ENCODE measurements around the gene EPS8L3.

Gene EPS8L3

DNA sequence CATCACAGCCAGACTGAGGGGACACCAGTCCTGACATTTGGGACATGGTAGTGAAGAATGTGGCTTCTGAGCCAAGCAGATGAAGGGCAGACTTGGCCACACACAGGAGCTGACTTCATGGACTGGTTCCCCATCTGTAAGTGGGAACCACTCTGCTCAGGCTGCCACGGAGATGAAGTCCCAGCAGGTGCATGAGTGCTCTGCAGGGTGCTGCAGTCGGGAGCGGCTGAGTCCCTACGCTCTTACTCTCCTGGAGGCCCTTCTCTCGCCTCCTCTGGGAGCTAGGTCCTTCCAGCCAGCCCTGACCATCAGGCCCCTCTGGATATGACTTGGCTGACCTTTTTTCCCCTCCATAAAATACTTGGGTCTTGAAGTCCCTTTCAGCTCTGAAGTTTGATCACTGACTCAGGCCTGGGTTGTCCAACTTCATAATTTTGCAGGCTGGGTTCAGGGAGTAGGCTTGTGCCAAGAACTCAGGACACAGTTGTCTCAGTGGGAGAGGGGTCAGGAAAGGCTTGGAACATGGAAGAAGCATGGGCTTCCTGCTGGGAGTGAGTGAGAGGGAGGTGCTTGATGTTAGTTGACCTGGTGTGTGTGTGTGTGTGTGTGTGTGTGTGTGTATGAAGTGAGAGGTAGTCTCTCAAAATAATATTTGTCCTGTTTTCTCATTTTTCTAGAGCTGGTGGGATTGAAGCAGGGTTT lies 21.0 kb upstream of the EPS8L3 start:
- H3K9ac ChIP-seq (ENCODE audit: low read length): no peak overlapping the region
- no peak overlapping the region for H3K4me3 ChIP-seq (ENCODE audit: low read length)
- H3K36me3 ChIP-seq (ENCODE audit: control insufficient read depth, low read depth, low read length): no peaks in the 10 kb centered on the region
- H3K4me1 ChIP-seq (ENCODE audit: control insufficient read depth, low read depth, low read length): peaks cover 10% of the 10 kb centered on the region
- no peaks in the 10 kb centered on the region for H3K27me3 ChIP-seq (ENCODE audit: control insufficient read depth, insufficient read depth, low read length)
- H3K9me3 ChIP-seq (ENCODE audit: control insufficient read depth, low read depth, low read length): peaks cover 10% of the 10 kb centered on the region
- H3K27ac ChIP-seq (ENCODE audit: low read length): no peak overlapping the region

DNA sequence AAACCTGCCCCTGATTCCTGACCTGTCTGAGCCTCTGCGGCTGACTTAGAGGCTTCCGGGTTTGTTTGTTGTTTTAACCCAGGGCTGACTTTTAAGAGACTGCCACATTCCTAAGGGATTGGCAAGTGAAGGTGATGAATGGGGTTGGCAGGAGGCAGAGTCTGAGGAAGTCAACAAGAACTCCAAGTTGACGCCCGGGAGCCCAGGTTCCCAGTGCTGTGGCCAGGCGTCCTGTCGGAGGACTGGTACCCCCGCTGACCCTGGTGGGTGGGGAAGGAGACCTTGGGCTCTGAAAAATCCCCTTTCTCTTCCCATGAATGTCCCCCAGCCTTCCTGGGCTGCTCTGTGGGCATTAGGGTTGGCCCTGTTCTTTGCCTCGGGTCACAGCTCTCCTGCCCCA lies 19.7 kb upstream of the EPS8L3 start:
- H3K9ac ChIP-seq (ENCODE audit: low read length): no peak overlapping the region
- H3K27me3 ChIP-seq (ENCODE audit: control insufficient read depth, insufficient read depth, low read length): no peaks in the 10 kb centered on the region
- no peak overlapping the region for H3K27ac ChIP-seq (ENCODE audit: low read length)
- H3K36me3 ChIP-seq (ENCODE audit: control insufficient read depth, low read depth, low read length): no peaks in the 10 kb centered on the region
- H3K9me3 ChIP-seq (ENCODE audit: control insufficient read depth, low read depth, low read length): peaks cover 10% of the 10 kb centered on the region
- peaks cover 10% of the 10 kb centered on the region for H3K4me1 ChIP-seq (ENCODE audit: control insufficient read depth, low read depth, low read length)
- H3K4me3 ChIP-seq (ENCODE audit: low read length): no peak overlapping the region

DNA sequence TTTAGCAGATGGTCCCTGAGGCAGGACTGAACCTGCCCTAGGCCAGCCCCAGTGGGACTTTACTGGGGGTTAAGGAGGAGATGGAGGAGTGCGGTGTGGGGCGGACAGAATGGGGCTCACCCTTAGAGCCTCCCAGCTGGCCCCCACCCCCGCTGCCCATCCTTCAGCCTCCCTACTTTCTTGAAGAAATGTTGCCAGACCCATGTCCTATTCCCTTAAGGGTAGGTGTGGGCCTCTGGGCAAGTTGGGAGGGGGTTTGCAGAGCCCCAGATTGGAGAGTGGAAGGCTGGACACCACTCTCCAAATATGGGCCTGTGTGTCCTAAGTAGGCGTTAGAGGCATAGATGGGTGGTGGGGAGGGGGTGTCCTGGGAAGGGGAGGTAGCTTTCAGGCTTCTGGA lies 19.2 kb upstream of the EPS8L3 start:
- Histone ChIP-seq H3K27ac (ENCODE audit: low read length) (no peak overlapping the region), H3K9ac (ENCODE audit: low read length) (no peak overlapping the region), H3K27me3 (ENCODE audit: control insufficient read depth, insufficient read depth, low read length) (no peaks in the 10 kb centered on the region)

GRCh38 chr1:109782514-109782913 lies 18.8 kb upstream of the EPS8L3 start:
- Histone ChIP-seq H3K36me3 (ENCODE audit: control insufficient read depth, low read depth, low read length) (no peaks in the 10 kb centered on the region), H3K4me3 (ENCODE audit: low read length) (no peak overlapping the region), H3K27ac (ENCODE audit: low read length) (no peak overlapping the region), H3K9me3 (ENCODE audit: control insufficient read depth, low read depth, low read length) (peaks cover 10% of the 10 kb centered on the region), H3K27me3 (ENCODE audit: control insufficient read depth, insufficient read depth, low read length) (no peaks in the 10 kb centered on the region), H3K9ac (ENCODE audit: low read length) (no peak overlapping the region), H3K4me1 (ENCODE audit: control insufficient read depth, low read depth, low read length) (peaks cover 10% of the 10 kb centered on the region)

More for the DNA sequence above, 19.2 kb upstream of the EPS8L3 start:
- Histone ChIP-seq H3K36me3 (ENCODE audit: control insufficient read depth, low read depth, low read length) (no peaks in the 10 kb centered on the region), H3K9me3 (ENCODE audit: control insufficient read depth, low read depth, low read length) (peaks cover 10% of the 10 kb centered on the region), H3K4me1 (ENCODE audit: control insufficient read depth, low read depth, low read length) (peaks cover 10% of the 10 kb centered on the region), H3K4me3 (ENCODE audit: low read length) (no peak overlapping the region)

GRCh38 chr1:109781806-109782205 lies 18.1 kb upstream of the EPS8L3 start:
- Histone ChIP-seq H3K27ac (ENCODE audit: low read length) (no peak overlapping the region), H3K9me3 (ENCODE audit: control insufficient read depth, low read depth, low read length) (peaks cover 10% of the 10 kb centered on the region), H3K36me3 (ENCODE audit: control insufficient read depth, low read depth, low read length) (no peaks in the 10 kb centered on the region), H3K4me1 (ENCODE audit: control insufficient read depth, low read depth, low read length) (peaks cover 10% of the 10 kb centered on the region), H3K4me3 (ENCODE audit: low read length) (no peak overlapping the region), H3K27me3 (ENCODE audit: control insufficient read depth, insufficient read depth, low read length) (no peaks in the 10 kb centered on the region), H3K9ac (ENCODE audit: low read length) (no peak overlapping the region)

DNA sequence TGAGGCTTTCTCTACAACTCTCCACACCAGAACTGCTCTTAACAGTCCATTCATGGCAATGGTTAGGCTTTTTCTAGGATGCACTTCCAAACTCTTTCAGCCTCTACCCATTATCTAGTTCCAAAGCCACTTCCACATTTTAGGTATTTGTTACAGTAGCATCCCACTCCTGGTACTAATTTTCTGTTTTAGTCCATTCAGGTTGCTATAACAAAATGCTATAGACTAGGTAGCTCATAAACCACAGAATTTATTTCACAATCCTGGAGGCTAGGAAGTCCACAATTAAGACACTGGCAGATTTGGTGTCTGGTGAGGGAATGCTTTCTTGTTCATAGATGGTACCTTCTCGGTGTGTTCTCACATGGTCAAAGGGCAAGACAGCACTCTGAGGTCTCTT lies 17.3 kb upstream of the EPS8L3 start:
- peaks cover 10% of the 10 kb centered on the region for H3K4me1 ChIP-seq (ENCODE audit: control insufficient read depth, low read depth, low read length)
- H3K9ac ChIP-seq (ENCODE audit: low read length): no peak overlapping the region
- no peak overlapping the region for H3K4me3 ChIP-seq (ENCODE audit: low read length)
- H3K36me3 ChIP-seq (ENCODE audit: control insufficient read depth, low read depth, low read length): no peaks in the 10 kb centered on the region
- peaks cover 10% of the 10 kb centered on the region for H3K9me3 ChIP-seq (ENCODE audit: control insufficient read depth, low read depth, low read length)
- H3K27me3 ChIP-seq (ENCODE audit: control insufficient read depth, insufficient read depth, low read length): no peaks in the 10 kb centered on the region
- H3K27ac ChIP-seq (ENCODE audit: low read length): no peak overlapping the region

DNA sequence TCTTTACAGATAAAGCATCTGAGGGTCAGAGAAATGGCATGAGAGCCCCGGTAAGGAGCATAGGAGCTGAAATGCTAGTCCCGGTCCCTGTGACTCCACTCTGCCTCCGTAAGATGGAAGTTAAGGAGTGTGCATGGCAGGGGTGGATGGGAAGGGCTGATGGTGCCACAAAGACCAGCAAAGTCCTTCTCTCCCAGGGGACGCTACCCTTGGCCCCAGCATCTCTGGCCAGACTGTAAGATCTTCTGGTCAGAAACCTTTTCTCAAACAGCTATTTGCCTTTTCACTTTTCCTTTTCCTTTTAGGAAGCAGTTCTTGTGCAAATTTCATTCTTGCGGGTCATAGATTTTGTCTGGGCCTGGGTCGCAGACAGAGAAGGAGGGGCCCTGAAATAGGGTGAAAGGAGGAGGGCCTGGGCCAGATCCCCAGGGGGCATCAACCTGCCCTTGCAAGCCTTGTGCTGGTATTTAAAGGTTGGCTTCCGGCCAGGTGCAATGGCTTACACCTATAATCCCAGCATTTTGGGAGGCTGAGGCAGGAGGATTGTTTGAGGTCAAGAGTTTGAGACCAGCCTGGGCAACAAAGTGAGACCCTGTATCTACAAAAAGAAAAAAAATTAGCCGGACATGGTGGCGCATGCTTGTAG lies 14.4 kb upstream of the EPS8L3 start:
- Histone ChIP-seq H3K27ac (ENCODE audit: low read length) (no peak overlapping the region), H3K9me3 (ENCODE audit: control insufficient read depth, low read depth, low read length) (peaks cover 10% of the 10 kb centered on the region), H3K4me3 (ENCODE audit: low read length) (no peak overlapping the region), H3K4me1 (ENCODE audit: control insufficient read depth, low read depth, low read length) (peaks cover 8% of the 10 kb centered on the region), H3K36me3 (ENCODE audit: control insufficient read depth, low read depth, low read length) (no peaks in the 10 kb centered on the region), H3K27me3 (ENCODE audit: control insufficient read depth, insufficient read depth, low read length) (no peaks in the 10 kb centered on the region), H3K9ac (ENCODE audit: low read length) (no peak overlapping the region)

DNA sequence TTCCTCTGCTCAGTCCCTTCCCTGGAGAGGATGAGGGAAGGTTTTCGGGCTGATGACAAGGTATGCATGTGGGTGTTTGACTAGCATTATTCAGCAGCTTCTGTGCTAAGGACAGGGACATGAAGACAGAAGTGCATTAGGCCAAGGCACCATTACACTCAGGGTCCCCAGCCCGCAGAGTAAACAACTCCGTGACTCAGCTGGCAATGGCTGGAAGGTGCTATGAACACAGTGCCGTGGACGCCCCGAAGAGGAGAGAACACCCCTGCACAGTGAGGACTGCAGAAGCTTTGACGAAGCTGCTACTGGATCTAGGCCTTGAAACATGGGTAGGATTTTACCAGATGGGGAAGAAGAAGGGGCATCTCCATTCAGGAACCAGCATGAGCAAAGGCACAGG lies 13.7 kb upstream of the EPS8L3 start:
- peaks cover 10% of the 10 kb centered on the region for H3K9me3 ChIP-seq (ENCODE audit: control insufficient read depth, low read depth, low read length)

DNA sequence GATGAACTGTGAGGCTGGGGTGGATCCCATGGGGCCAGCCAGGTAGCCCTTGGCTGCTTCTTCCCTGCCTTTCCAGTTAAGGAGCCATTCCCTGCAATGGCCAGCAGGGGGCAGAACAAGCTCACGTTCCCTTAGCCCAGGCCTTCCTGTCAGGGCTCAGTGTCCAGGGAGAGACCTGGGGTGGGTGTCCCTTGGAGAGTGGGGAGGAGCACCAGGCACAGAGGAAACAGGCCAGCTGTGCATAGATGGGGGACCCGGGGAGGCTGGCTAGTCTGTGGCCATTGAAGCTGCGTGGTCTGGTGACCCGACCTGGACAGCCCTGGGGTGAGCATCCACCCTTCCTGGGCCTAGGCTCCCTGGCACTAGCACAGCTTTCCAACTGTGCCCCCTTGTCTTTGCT lies 13.2 kb upstream of the EPS8L3 start:
- Histone ChIP-seq H3K36me3 (ENCODE audit: control insufficient read depth, low read depth, low read length) (no peaks in the 10 kb centered on the region), H3K9ac (ENCODE audit: low read length) (no peak overlapping the region), H3K27me3 (ENCODE audit: control insufficient read depth, insufficient read depth, low read length) (no peaks in the 10 kb centered on the region), H3K27ac (ENCODE audit: low read length) (no peak overlapping the region), H3K4me3 (ENCODE audit: low read length) (no peak overlapping the region), H3K9me3 (ENCODE audit: control insufficient read depth, low read depth, low read length) (peaks cover 10% of the 10 kb centered on the region), H3K4me1 (ENCODE audit: control insufficient read depth, low read depth, low read length) (no peaks in the 10 kb centered on the region)

More for the DNA sequence above, 13.7 kb upstream of the EPS8L3 start:
- Histone ChIP-seq H3K27ac (ENCODE audit: low read length) (no peak overlapping the region), H3K4me3 (ENCODE audit: low read length) (no peak overlapping the region), H3K27me3 (ENCODE audit: control insufficient read depth, insufficient read depth, low read length) (no peaks in the 10 kb centered on the region), H3K36me3 (ENCODE audit: control insufficient read depth, low read depth, low read length) (no peaks in the 10 kb centered on the region), H3K9ac (ENCODE audit: low read length) (no peak overlapping the region), H3K4me1 (ENCODE audit: control insufficient read depth, low read depth, low read length) (peaks cover 1% of the 10 kb centered on the region)

DNA sequence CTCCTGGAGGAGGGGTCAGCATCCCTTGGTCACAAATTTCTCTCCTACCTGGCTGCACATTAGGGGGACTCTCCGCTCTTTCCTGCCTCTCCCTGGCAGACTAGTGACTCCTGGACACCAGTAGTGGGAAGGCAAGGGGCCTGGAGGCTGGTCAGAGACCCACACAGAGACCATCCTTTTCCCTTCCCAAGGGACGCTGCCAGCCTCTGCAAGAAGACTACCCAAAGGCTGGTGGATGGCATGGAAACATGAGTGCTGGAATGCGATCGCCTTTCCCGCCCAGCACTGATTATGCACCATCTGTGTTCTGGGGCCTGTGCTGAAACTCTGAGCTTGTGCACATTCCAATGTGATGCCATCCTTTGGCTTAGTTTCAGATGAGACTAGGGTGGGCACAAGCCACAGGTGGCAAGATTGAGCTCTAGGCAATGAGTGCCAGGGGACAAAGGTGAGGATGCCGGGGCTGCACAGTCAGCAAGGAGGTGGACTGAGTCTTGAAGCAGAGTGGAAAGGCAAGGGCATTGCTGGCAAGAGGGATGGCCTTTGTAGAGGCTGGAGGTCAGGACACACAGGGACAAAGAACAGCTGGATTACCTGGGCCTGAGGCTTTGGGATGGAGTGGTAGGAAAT lies 12.6 kb upstream of the EPS8L3 start:
- H3K9me3 ChIP-seq (ENCODE audit: control insufficient read depth, low read depth, low read length): peaks cover 9% of the 10 kb centered on the region
- no peaks in the 10 kb centered on the region for H3K27me3 ChIP-seq (ENCODE audit: control insufficient read depth, insufficient read depth, low read length)
- no peaks in the 10 kb centered on the region for H3K4me1 ChIP-seq (ENCODE audit: control insufficient read depth, low read depth, low read length)
- no peaks in the 10 kb centered on the region for H3K36me3 ChIP-seq (ENCODE audit: control insufficient read depth, low read depth, low read length)
- H3K4me3 ChIP-seq (ENCODE audit: low read length): no peak overlapping the region
- H3K9ac ChIP-seq (ENCODE audit: low read length): no peak overlapping the region
- H3K27ac ChIP-seq (ENCODE audit: low read length): no peak overlapping the region

DNA sequence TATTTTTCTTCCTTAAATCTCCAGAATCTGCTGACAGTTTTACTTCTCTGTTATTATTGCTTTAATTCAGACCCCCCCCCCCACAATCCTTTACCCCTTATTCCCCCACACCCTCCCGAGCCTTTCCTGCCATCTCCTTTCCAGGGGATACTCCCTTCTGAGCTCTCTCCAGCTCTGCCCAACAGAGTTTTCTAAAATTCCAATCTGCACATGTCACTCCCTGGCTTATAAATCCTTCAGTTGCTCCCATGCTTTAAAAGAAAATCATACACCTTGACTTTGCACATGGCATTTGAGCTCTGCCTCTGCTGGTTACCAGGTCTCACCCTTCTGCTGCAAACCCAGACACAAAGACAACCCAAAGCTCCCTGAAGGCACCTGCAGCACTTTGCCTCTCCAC lies 11.7 kb upstream of the EPS8L3 start:
- H3K27me3 ChIP-seq (ENCODE audit: control insufficient read depth, insufficient read depth, low read length): no peaks in the 10 kb centered on the region
- no peak overlapping the region for H3K9ac ChIP-seq (ENCODE audit: low read length)
- H3K9me3 ChIP-seq (ENCODE audit: control insufficient read depth, low read depth, low read length): peaks cover under 1% of the 10 kb centered on the region
- no peaks in the 10 kb centered on the region for H3K36me3 ChIP-seq (ENCODE audit: control insufficient read depth, low read depth, low read length)
- H3K27ac ChIP-seq (ENCODE audit: low read length): no peak overlapping the region
- no peak overlapping the region for H3K4me3 ChIP-seq (ENCODE audit: low read length)
- H3K4me1 ChIP-seq (ENCODE audit: control insufficient read depth, low read depth, low read length): no peaks in the 10 kb centered on the region

All from iPS-18a (cell line).